Natural killer cell treated with Interleukin-12 subunit alpha and Interleukin-12 subunit beta and Interleukin-15 and Interleukin-18, amount 100 ng/mL, for 72 hours (primary cell): ENCODE data around the gene LHX4. TPM values are rescaled to one million over a fixed set of nuclear protein-coding genes. Genes with fewer than 3 reads are reported as not detected.

Experiments
- ATAC-seq, 2 donors: fragments of 150-1000 bp; cut with Tn5 transposase in 1 of 2; sonication (Bioruptor Pico), chemical (Tn5 transposase) in 1 of 2; 2 replicates each; pipeline ENCODE4 v1.10.0; 2021
- DNase-seq: peaks from one replicate; pipeline ENCODE4 v3.0.0; 2022; ENCODE audit warnings: low spot score
- H3K27ac Mint-ChIP-seq, 2 donors: 1 replicate in 1 of 2; 2 replicates in 1 of 2; pipeline ENCODE4 v1.8.0; 2022; ENCODE audit warnings: mixed read lengths in 2 of 2, mild to moderate bottlenecking in 1 of 2, moderate library complexity in 1 of 2
- H3K27me3 Mint-ChIP-seq, 2 donors: 1 replicate in 1 of 2; 2 replicates in 1 of 2; pipeline ENCODE4 v1.8.0; 2022; ENCODE audit warnings: mixed read lengths in 2 of 2
- H3K36me3 Mint-ChIP-seq: one replicate; pipeline ENCODE4 v1.8.0; 2022; ENCODE audit warnings: mixed read lengths
- H3K4me1 Mint-ChIP-seq, 2 donors: 1 replicate in 1 of 2; 2 replicates in 1 of 2; pipeline ENCODE4 v1.8.0; 2022; ENCODE audit warnings: low read depth in 2 of 2, mixed read lengths in 2 of 2, mild to moderate bottlenecking in 1 of 2
- H3K4me3 Mint-ChIP-seq: one replicate; pipeline ENCODE4 v1.8.0; 2022; ENCODE audit warnings: mixed read lengths
- H3K9me3 Mint-ChIP-seq: 2 replicates; pipeline ENCODE4 v1.8.0; 2022; ENCODE audit warnings: mixed read lengths
- total RNA-seq, 2 donors: library from RNA; stranded (reverse); gene quantifications; one replicate each; pipeline ENCODE4 v1.2.3, GENCODE V29; 2022

The LHX4 gene
- total RNA-seq, 2 donors from 2014 or later: not detected

DNA sequence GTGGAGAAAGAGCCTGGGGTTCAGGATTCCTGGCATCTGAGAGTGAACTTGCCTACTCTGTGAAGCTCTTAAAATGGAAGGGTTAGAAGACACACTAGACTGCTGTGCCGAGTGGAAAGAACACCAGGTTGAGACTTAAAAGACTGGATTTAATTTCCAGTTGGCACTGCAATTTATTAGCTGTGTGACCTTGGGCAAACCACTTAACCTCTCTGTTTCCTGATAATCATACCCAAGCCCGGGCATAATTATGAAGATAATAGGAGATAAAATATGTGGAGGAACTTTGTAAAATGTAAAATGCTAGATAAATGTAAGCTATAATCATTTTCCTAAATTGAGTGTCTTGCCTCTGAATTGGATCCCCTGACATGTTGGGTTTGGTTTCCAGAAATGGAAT is 4.7 kb upstream of the LHX4 start:
- H3K4me3 Mint-ChIP-seq: no peak overlapping the region
- H3K36me3 Mint-ChIP-seq: no peaks in the 10 kb centered on the region
- no peak overlapping the region for H3K27ac Mint-ChIP-seq
- DNase-seq (no peak), ATAC-seq (no peak)
- H3K27me3 Mint-ChIP-seq: peaks cover 29 to 48% of the 10 kb centered on the region in 2 donors
- peaks cover 0 to 2% of the 10 kb centered on the region in 2 donors for H3K4me1 Mint-ChIP-seq
- H3K9me3 Mint-ChIP-seq: no peaks in the 10 kb centered on the region

DNA sequence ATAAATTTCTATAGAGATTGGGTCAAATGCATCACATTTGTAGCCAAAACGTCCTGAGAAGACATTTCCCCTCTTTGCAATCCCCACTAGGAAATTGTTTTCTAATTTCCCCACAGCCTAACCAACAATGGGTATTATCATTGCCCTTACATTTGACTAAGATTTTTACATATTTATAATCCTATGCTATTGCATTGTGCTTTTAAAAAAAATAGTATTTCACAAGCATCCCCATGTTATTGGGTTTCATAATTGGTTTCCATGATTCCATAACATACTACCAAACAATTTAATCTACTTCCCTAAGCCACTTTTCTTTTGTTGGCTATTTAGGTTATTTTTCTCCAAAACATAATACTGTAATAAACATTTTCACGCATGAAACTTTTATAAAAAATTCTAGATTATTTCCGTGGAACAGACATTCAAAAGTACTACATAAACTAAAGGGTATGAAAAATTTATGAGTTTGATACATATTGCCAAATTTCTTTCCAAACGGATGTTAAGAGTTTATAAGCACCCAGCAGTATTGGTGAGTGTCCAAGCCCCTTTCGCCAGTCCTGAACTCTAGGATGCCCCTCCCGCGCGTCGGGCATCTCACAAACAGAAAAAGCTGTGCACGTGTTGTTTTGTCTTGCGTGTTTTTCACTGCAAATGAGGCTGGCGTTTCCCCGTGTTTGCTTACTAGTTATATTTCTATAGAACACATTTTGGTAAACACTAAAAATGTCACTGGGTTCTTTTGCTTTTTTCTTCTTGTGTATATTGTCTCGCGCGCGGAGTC is 2.0 kb upstream of the LHX4 start:
- Mint-ChIP-seq H3K36me3 (no peaks in the 10 kb centered on the region), H3K27ac (no peak overlapping the region), H3K4me3 (no peak overlapping the region), H3K4me1 (peaks cover 0 to 7% of the 10 kb centered on the region in 2 donors), H3K9me3 (no peaks in the 10 kb centered on the region), H3K27me3 (peaks cover 30 to 43% of the 10 kb centered on the region in 2 donors)
- DNase-seq: no peak
- no peak for ATAC-seq

DNA sequence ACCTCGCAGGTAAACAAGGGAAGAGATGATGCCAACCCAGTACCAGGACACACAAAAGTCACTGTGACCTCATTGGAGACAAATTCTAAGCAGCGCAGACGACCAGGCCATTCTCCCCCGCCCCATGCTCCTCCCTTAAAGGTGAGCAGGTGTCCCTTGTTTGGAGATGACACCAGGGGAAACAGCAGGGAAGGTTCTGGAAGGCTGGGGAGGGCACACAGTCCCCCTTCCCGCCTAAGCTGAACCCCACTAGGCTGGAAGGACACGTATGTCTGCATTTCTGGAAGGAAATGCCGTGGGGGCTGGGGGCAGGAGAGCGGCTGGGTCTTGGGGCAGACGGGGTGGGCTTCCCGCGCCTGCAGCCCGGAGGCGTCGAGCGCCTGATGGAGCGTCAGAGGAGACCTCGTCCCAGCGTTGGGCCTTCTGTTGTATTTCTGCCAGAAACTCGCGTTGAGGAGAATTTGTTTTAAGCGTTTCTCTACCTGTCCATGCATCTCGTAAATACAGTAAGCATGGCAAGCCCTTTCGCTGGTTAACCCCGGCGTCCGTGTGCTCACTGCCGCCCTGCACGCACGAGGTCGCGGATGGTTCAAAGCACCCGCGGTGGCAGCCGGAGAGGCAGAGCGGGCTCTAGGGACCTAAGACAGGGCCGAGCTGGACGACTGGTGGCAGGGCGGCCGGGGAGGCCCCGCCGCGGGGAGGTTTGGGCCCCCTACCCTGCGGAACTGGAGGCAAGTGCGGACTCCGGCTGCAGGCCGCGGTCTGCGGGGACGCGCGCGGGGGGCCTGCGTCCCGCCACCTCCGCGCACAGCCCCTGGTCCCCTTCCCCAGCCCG is 1.2 kb upstream of the LHX4 start:
- Mint-ChIP-seq H3K27me3 (peaks cover 35 to 42% of the 10 kb centered on the region in 2 donors), H3K27ac (no peak overlapping the region), H3K36me3 (no peaks in the 10 kb centered on the region), H3K4me1 (peaks cover 0 to 7% of the 10 kb centered on the region in 2 donors), H3K4me3 (peak overlapping the region; percentile 65), H3K9me3 (no peaks in the 10 kb centered on the region)
- no peak for DNase-seq
- peak; percentile 7 to 10 for ATAC-seq

DNA sequence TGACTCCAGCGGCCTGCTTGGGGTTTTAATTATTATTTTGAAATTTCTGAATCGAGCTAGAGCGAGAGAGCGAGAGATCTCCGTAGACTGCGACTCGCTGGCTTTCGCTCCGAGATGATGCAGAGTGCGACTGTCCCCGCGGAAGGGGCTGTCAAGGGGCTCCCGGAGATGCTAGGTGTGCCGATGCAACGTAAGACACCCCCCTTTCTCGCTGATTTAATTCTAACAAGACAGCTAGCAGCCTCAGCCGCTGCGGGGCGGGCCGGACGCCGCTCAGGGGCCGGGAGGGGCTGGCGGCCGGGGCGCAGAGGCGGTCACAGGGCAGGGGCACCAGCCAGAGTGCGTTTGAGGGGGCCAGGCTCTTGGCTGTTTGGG is 339 bp downstream of the LHX4 start:
- Mint-ChIP-seq H3K4me3 (peak overlapping the region; percentile 52), H3K36me3 (no peaks in the 10 kb centered on the region), H3K4me1 (peaks cover 0 to 9% of the 10 kb centered on the region in 2 donors), H3K9me3 (no peaks in the 10 kb centered on the region), H3K27ac (no peak overlapping the region), H3K27me3 (peaks cover 33 to 38% of the 10 kb centered on the region in 2 donors)
- peak in 1 of 2 donors; percentile 5 for ATAC-seq
- DNase-seq: no peak

DNA sequence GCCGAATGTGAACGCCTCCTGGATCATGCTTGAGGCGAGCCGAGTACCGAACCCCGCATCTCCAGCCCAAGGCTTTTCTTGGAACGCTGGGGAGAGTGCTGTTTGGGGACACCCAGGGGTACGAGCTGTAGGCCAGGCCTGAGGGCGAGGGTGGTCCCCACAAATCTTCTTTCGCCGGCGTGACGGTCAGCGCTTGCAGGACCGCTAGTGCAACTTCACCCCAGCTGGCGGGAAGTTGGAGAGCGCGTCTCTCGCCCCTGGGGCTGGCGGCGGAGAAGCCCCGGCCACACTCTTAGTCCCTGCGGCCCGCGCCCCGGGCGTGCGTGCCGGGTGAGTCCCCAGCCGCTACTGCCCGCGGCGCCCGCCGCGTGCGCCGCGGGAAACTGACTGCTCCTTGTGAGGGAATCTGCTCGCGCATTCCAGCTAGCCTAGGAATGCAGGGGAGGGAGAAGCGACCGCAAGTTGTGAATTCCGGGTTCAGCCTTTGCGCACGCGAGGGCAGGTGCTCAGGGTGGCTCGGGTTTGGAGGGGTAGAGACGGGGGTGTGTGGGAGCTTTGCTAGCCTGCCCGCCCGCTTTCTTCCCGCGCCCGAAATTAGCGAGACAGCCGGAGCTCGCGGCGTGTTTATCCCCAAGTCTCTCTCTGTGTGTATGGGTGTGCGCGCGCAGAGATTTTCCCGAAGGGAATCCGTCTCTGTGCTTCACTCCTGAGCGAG is 884 bp downstream of the LHX4 start:
- Mint-ChIP-seq H3K27me3 (peaks cover 38 to 42% of the 10 kb centered on the region in 2 donors), H3K9me3 (no peaks in the 10 kb centered on the region), H3K27ac (no peak overlapping the region), H3K4me1 (peaks cover 5 to 12% of the 10 kb centered on the region in 2 donors), H3K36me3 (no peaks in the 10 kb centered on the region), H3K4me3 (peak overlapping the region; percentile 53)
- DNase-seq (no peak), ATAC-seq (no peak)

- DNase-seq (no peak), ATAC-seq (no peak)
- H3K4me1 Mint-ChIP-seq: peaks cover 10 to 17% of the 10 kb centered on the region in 2 donors
- peak overlapping the region; percentile 53 for H3K4me3 Mint-ChIP-seq
- H3K27me3 Mint-ChIP-seq: peaks cover 38 to 48% of the 10 kb centered on the region in 2 donors
- H3K9me3 Mint-ChIP-seq: no peaks in the 10 kb centered on the region
- H3K36me3 Mint-ChIP-seq: no peaks in the 10 kb centered on the region
- H3K27ac Mint-ChIP-seq: no peak overlapping the region
Measured at GRCh38 chr1:180231506-180231921, 1.4 kb downstream of the LHX4 start.

DNA sequence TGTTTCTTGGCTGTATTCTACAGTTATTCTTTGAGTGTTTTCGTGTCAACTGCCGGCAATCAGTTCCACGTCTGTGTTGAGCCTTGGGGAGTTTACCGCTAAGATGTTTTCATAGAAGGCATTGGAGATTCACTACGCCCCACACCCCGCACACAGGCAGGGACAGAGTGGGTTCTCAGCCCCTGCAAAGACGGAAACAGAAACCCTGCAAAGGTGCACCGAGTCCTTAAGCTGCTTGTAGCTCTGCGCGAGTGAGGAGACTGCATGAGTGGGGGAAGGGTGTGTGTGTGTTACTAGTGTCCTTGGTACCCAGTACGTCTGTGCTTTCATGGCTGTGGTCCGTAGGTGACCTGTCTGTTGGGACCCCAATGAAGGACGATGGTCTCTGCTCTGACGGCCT is 1.9 kb downstream of the LHX4 start:
- peaks cover 13 to 18% of the 10 kb centered on the region in 2 donors for H3K4me1 Mint-ChIP-seq
- peaks cover 41 to 52% of the 10 kb centered on the region in 2 donors for H3K27me3 Mint-ChIP-seq
- H3K36me3 Mint-ChIP-seq: no peaks in the 10 kb centered on the region
- ATAC-seq: no peak
- DNase-seq: no peak
- H3K9me3 Mint-ChIP-seq: no peaks in the 10 kb centered on the region
- no peak overlapping the region for H3K27ac Mint-ChIP-seq
- H3K4me3 Mint-ChIP-seq: peak overlapping the region; percentile 53

- H3K4me1 Mint-ChIP-seq: peaks cover 13 to 18% of the 10 kb centered on the region in 2 donors
- ATAC-seq (no peak), DNase-seq (no peak)
- H3K36me3 Mint-ChIP-seq: no peaks in the 10 kb centered on the region
- no peak overlapping the region for H3K4me3 Mint-ChIP-seq
- peaks cover 47 to 55% of the 10 kb centered on the region in 2 donors for H3K27me3 Mint-ChIP-seq
- H3K9me3 Mint-ChIP-seq: no peaks in the 10 kb centered on the region
- H3K27ac Mint-ChIP-seq: no peak overlapping the region
Measured at GRCh38 chr1:180232521-180233043, 2.5 kb downstream of the LHX4 start.

DNA sequence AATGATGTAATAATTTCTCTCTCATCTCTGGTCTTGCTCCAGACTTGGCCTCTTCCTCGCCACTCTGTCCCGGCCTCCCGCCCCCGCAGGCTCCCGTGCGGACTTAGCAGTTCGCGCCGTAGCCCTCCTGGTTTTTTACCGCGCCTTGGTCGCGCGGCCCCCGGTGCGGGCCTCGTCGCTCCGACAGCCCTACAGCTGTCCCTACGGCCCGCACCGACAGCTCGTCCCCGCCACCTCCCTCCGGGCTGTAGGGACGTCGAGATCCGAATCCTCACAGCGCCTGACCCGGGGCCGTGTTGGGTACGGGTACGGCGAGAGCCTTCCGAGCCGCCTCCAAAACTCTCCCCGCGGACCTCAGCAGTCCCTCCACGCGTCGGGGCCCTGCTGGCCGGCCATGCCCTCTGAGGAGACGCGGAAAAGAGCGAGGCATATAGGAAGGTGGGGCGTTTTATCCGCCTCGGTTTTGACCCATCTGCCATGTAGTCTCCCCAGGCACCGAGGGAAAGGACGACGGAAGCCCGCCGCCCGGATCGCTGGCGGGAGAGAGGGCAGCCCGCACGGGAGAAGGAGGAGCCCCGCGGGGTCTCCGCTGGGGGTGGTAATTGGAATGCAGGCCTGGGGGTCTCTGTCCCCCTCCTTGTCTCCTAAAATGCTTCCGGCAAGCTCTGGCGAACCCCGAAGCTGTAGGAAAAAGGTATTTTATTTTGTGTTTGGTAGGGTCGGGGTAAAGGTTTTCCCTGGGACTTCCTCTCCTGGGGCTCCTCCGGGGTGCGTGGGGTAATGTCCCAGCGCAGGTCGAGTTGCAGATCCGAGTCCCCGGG is 3.3 kb downstream of the LHX4 start:
- ATAC-seq: no peak
- Mint-ChIP-seq H3K36me3 (no peaks in the 10 kb centered on the region), H3K4me3 (no peak overlapping the region), H3K27ac (no peak overlapping the region), H3K27me3 (peaks cover 50 to 55% of the 10 kb centered on the region in 2 donors), H3K4me1 (peaks cover 13 to 18% of the 10 kb centered on the region in 2 donors), H3K9me3 (no peaks in the 10 kb centered on the region)
- DNase-seq: no peak

DNA sequence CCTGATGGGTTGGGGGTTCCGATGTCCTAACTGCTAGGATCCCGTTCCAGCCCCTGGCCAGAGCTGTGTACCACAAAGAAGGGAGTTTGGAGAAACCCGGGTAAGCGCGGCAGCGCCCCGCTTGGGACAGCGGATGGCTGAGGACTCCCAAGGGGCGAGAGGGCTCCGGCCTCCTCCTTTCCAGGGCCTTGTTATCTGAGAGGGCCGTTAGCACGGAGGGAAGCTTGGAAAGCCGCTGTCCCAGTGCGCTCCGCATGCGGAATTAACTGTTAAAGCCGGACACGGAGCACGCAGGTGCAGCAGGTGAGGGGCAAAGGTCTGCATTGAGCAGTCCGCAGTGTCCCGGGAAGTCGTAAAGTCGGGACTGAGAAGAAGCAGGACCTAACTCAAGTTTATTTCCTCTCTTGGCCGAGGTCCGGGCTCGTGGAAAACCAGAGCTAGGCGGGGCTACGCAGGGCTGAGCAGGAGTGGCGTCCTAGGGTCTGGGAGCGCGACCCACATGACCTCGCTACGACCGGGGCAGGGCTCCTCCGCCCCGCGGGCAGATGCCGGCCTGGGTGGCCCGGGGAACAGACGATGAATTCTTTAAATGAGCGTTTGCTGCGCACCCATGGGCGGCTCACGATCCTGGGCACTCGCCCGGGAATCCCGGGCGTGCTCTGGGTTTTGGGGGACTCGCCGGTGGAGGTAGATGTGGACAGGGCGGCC is 4.5 kb downstream of the LHX4 start:
- Mint-ChIP-seq H3K4me3 (no peak overlapping the region), H3K9me3 (no peaks in the 10 kb centered on the region), H3K27me3 (peaks cover 50 to 64% of the 10 kb centered on the region in 2 donors), H3K36me3 (no peaks in the 10 kb centered on the region), H3K4me1 (peaks cover 13 to 16% of the 10 kb centered on the region in 2 donors), H3K27ac (no peak overlapping the region)
- DNase-seq (peak; percentile 44), ATAC-seq (no peak)

- H3K4me3 Mint-ChIP-seq: no peak overlapping the region
- H3K27me3 Mint-ChIP-seq: peaks cover 53 to 69% of the 10 kb centered on the region in 2 donors
- H3K27ac Mint-ChIP-seq: no peak overlapping the region
- peaks cover 13 to 16% of the 10 kb centered on the region in 2 donors for H3K4me1 Mint-ChIP-seq
- no peak for ATAC-seq
- no peaks in the 10 kb centered on the region for H3K36me3 Mint-ChIP-seq
- DNase-seq: no peak
- no peaks in the 10 kb centered on the region for H3K9me3 Mint-ChIP-seq
Measured at GRCh38 chr1:180235077-180235501, 5.0 kb downstream of the LHX4 start.

DNA sequence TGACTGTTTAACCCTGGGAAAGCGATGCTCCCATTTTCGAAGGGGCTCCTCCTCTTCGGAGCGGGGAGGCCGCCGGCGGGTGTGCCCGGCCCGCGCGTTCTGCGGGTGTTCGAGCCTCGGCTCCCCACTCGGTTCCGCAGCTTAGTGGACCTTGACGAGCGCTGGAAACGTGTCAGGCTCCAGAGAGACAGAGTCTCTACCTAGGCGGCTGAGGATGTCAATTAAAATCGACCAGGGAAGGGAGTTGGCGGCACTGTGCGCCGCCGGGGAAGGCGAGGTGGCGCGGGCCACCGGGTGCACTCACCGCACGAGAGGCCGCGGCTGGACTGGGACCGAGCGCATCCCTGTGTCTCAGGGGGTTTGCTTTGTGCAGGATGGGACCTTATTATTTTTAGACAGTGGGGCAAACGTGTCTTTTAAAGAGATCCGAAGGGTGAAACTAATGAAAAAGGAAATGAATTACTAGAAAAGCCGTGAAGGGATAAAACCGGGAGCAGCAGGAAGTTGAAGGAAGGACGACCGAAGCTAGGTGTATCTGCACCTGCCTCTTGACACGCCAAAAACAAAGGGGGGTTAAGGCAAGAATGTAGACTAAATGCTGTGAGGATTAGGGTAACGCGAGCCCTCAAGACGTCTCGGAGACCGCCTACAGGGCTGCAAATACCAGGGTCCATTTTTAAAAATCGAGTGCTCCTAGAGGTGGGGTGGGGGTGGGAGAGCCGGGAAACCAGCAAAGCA is 5.6 kb downstream of the LHX4 start:
- H3K36me3 Mint-ChIP-seq: no peaks in the 10 kb centered on the region
- ATAC-seq (no peak), DNase-seq (no peak)
- H3K4me3 Mint-ChIP-seq: no peak overlapping the region
- H3K27ac Mint-ChIP-seq: no peak overlapping the region
- H3K27me3 Mint-ChIP-seq: peaks cover 57 to 75% of the 10 kb centered on the region in 2 donors
- H3K4me1 Mint-ChIP-seq: peaks cover 13 to 16% of the 10 kb centered on the region in 2 donors
- no peaks in the 10 kb centered on the region for H3K9me3 Mint-ChIP-seq
